Skeletal muscle cell (primary cell): ENCODE results near the gene SCMH1.
A peak's percentile ranks its signal among the peaks of the same experiment; 100 is the strongest.
"Not testable (repeated sequence)": the region's sequence is repeated elsewhere in the genome, so short reads cannot be mapped to it uniquely, and the experiment has no call there.

Experiments used
- DNase-seq: peaks from one replicate; pipeline ENCODE4 v3.0.0-alpha.2; 2010; ENCODE audit warnings: low read depth
- H3K4me3 ChIP-seq: 2 replicates; pipeline ENCODE4 v1.5.1; 2011; ENCODE audit warnings: low read depth, mild to moderate bottlenecking, control low read depth, low read length, moderate library complexity

SCMH1 gene

GRCh38 chr1:41161846-41162245 lies 80.3 kb downstream of the SCMH1 start:
- DNase-seq, result peak; percentile 4
- H3K4me3 ChIP-seq, result no peak overlapping the region

GRCh38 chr1:41160498-41161110 lies 81.5 kb downstream of the SCMH1 start:
- H3K4me3 ChIP-seq, result no peak overlapping the region
- DNase-seq, result no peak

GRCh38 chr1:41158966-41159365 lies 83.1 kb downstream of the SCMH1 start:
- no peak overlapping the region for H3K4me3 ChIP-seq

GRCh38 chr1:41158147-41158875 lies 83.8 kb downstream of the SCMH1 start:
- DNase-seq, result no peak
- no peak overlapping the region for H3K4me3 ChIP-seq

More at GRCh38 chr1:41158966-41159365, 83.1 kb downstream of the SCMH1 start:
- DNase-seq, result no peak

- DNase-seq, result no peak
- no peak overlapping the region for H3K4me3 ChIP-seq
These were observed 87.0 kb downstream of the SCMH1 start for GRCh38 chr1:41155105-41155504.

GRCh38 chr1:41153750-41154274 lies 88.3 kb downstream of the SCMH1 start:
- H3K4me3 ChIP-seq, result no peak overlapping the region
- DNase-seq, result no peak

- H3K4me3 ChIP-seq, result no peak overlapping the region
- peak; percentile 86 for DNase-seq
These were observed 89.5 kb downstream of the SCMH1 start for GRCh38 chr1:41152622-41153044.

GRCh38 chr1:41151846-41152245 lies 90.3 kb downstream of the SCMH1 start:
- no peak overlapping the region for H3K4me3 ChIP-seq
- DNase-seq, result peak; percentile 3

GRCh38 chr1:41149570-41149969 lies 92.5 kb downstream of the SCMH1 start:
- no peak for DNase-seq
- H3K4me3 ChIP-seq, result no peak overlapping the region

GRCh38 chr1:41144285-41144684 lies 97.8 kb downstream of the SCMH1 start:
- no peak overlapping the region for H3K4me3 ChIP-seq
- no peak for DNase-seq

- no peak for DNase-seq
- no peak overlapping the region for H3K4me3 ChIP-seq
These were observed 103.6 kb downstream of the SCMH1 start for GRCh38 chr1:41138549-41138948.

GRCh38 chr1:41135196-41135947 lies 106.7 kb downstream of the SCMH1 start:
- no peak overlapping the region for H3K4me3 ChIP-seq
- no peak for DNase-seq

- DNase-seq, H3K4me3 ChIP-seq: not testable (repeated sequence)
These were observed 107.8 kb downstream of the SCMH1 start for GRCh38 chr1:41134325-41134724.

GRCh38 chr1:41122851-41123518 lies 119.1 kb downstream of the SCMH1 start:
- H3K4me3 ChIP-seq, result no peak overlapping the region
- peak; percentile 78 for DNase-seq

- no peak overlapping the region for H3K4me3 ChIP-seq
- no peak for DNase-seq
These were observed 120.0 kb downstream of the SCMH1 start for GRCh38 chr1:41122148-41122547.

GRCh38 chr1:41118645-41119044 lies 123.5 kb downstream of the SCMH1 start:
- no peak for DNase-seq

GRCh38 chr1:41117241-41117640 lies 124.9 kb downstream of the SCMH1 start:
- DNase-seq, H3K4me3 ChIP-seq: not testable (repeated sequence)

More at GRCh38 chr1:41118645-41119044, 123.5 kb downstream of the SCMH1 start:
- H3K4me3 ChIP-seq, result no peak overlapping the region

GRCh38 chr1:41110736-41111135 lies 131.4 kb downstream of the SCMH1 start:
- H3K4me3 ChIP-seq, result no peak overlapping the region
- DNase-seq, result no peak

GRCh38 chr1:41110286-41110685 lies 131.8 kb downstream of the SCMH1 start:
- no peak overlapping the region for H3K4me3 ChIP-seq
- no peak for DNase-seq
